Measurements from ENCODE around the gene SLCO1C1. TPM values are rescaled to one million over a fixed set of nuclear protein-coding genes. Genes with fewer than 3 reads are reported as not detected.
A peak's percentile ranks its signal among the peaks of the same experiment; 100 is the strongest.
"Not testable (repeated sequence)": the region's sequence is repeated elsewhere in the genome, so short reads cannot be mapped to it uniquely, and the experiment has no call there.

SLCO1C1 gene
- total RNA-seq, result 1 to 10 TPM; 2.0 to 3.7 TPM
- long read RNA-seq, partial matches to known transcripts, result 0 of 1 reads
- long read RNA-seq, other reads (novel, unspliced or antisense), result 0 of 1 reads

GRCh38 chr12:20695232-20695631 lies at the start of gene SLCO1C1:
TSS of gene SLCO1C1 (plus strand) at chr12:20695332. CDS start at chr12:20699577, 4,245 bp downstream.
- DNase-seq, result no peak
- intact Hi-C loops (cut with DNase I), result no loop called here
- peak in 1 of 2 donors; percentile 32 for ATAC-seq

- ATAC-seq (peak; percentile 35 to 38), DNase-seq (no peak)
- intact Hi-C loops (cut with DNase I), result loop anchor here in 1 of 2 donors (5.0 kb wide), 1 partner anchor 151 kb away; no protein-coding TSS in a partner anchor
Observed at GRCh38 chr12:20646239-20646827, 48.8 kb upstream of the SLCO1C1 start.

- no peak for ATAC-seq
- intact Hi-C loops (cut with DNase I), result no loop called here
- DNase-seq, result no peak
Observed at GRCh38 chr12:20653871-20654270, 41.3 kb upstream of the SLCO1C1 start.

GRCh38 chr12:20656600-20656999 lies 38.5 kb upstream of the SLCO1C1 start:
- ATAC-seq (no peak), DNase-seq (no peak)
- intact Hi-C loops (cut with DNase I), result no loop called here

GRCh38 chr12:20657496-20657895 lies 37.6 kb upstream of the SLCO1C1 start:
- ATAC-seq, result no peak
- no peak for DNase-seq
- intact Hi-C loops (cut with DNase I), result no loop called here

GRCh38 chr12:20681334-20681733 lies 13.8 kb upstream of the SLCO1C1 start:
- intact Hi-C loops (cut with DNase I), result no loop called here
- DNase-seq (no peak), ATAC-seq (no peak)

- DNase-seq (peak; percentile 25), ATAC-seq (peak; percentile 53 to 87)
- intact Hi-C loops (cut with DNase I), result no loop called here
Observed at GRCh38 chr12:20696181-20696905, 1.2 kb downstream of the SLCO1C1 start.

GRCh38 chr12:20701106-20701505 lies 6.0 kb downstream of the SLCO1C1 start:
- no peak for DNase-seq
- ATAC-seq, result no peak
- intact Hi-C loops (cut with DNase I), result no loop called here

- ATAC-seq (no peak), DNase-seq (no peak)
- intact Hi-C loops (cut with DNase I), result no loop called here
Observed at GRCh38 chr12:20704860-20705259, 9.7 kb downstream of the SLCO1C1 start.

- no peak for DNase-seq
- ATAC-seq, result no peak
- intact Hi-C loops (cut with DNase I), result no loop called here
Observed at GRCh38 chr12:20711846-20712245, 16.7 kb downstream of the SLCO1C1 start.

- ATAC-seq (no peak), DNase-seq (no peak)
- intact Hi-C loops (cut with DNase I), result no loop called here
Observed at GRCh38 chr12:20716037-20716436, 20.9 kb downstream of the SLCO1C1 start.

- intact Hi-C loops (cut with DNase I), result no loop called here
Observed at GRCh38 chr12:20716985-20717384, 21.9 kb downstream of the SLCO1C1 start.

GRCh38 chr12:20718294-20718693 lies 23.2 kb downstream of the SLCO1C1 start:
- intact Hi-C loops (cut with DNase I), result no loop called here
- ATAC-seq (no peak), DNase-seq (no peak)

More at GRCh38 chr12:20716985-20717384, 21.9 kb downstream of the SLCO1C1 start:
- DNase-seq (no peak), ATAC-seq (no peak)

GRCh38 chr12:20722142-20722541 lies 27.0 kb downstream of the SLCO1C1 start:
- ATAC-seq, result no peak
- intact Hi-C loops (cut with DNase I), result no loop called here
- DNase-seq, result no peak

GRCh38 chr12:20731274-20731673 lies 36.1 kb downstream of the SLCO1C1 start:
- DNase-seq (no peak), ATAC-seq (no peak)
- intact Hi-C loops (cut with DNase I), result no loop called here

- ATAC-seq (no peak), DNase-seq (no peak)
- intact Hi-C loops (cut with DNase I), result no loop called here
Observed at GRCh38 chr12:20740972-20741371, 45.8 kb downstream of the SLCO1C1 start.

GRCh38 chr12:20748198-20748597 lies 53.1 kb downstream of the SLCO1C1 start:
- intact Hi-C loops (cut with DNase I), result no loop called here
- ATAC-seq (no peak), DNase-seq (no peak)

- ATAC-seq (no peak), DNase-seq (no peak)
- intact Hi-C loops (cut with DNase I), result no loop called here
Observed at GRCh38 chr12:20751046-20751445, 55.9 kb downstream of the SLCO1C1 start.

GRCh38 chr12:20777420-20777819 lies 82.3 kb downstream of the SLCO1C1 start:
- no peak for DNase-seq
- ATAC-seq, result no peak
- intact Hi-C loops (cut with DNase I), result no loop called here

- intact Hi-C loops (cut with DNase I), result no loop called here
- ATAC-seq, result no peak
- DNase-seq, result no peak
Observed at GRCh38 chr12:20778969-20779368, 83.8 kb downstream of the SLCO1C1 start.

GRCh38 chr12:20779971-20780370 lies 84.8 kb downstream of the SLCO1C1 start:
- DNase-seq; intact Hi-C loops (cut with DNase I); ATAC-seq: not testable (repeated sequence)
